HG03159 (cell line): Measurements from ENCODE around the gene SRSF7.
"Not testable (repeated sequence)": the region's sequence is repeated elsewhere in the genome, so short reads cannot be mapped to it uniquely, and the experiment has no call there.

ENCODE experiments used
- ATAC-seq: cut with Tn5 transposase; IDR thresholded peaks from one replicate; pipeline ENCODE4 v1.9.1; 2021; ENCODE audit warnings: mild to moderate bottlenecking, moderate library complexity; ENCODE audit not compliant: unreplicated experiment

The SRSF7 gene

GRCh38 chr2:38703336-38703735 lies 47.8 kb downstream of the SRSF7 start:
- ATAC-seq: not testable (repeated sequence)

DNA sequence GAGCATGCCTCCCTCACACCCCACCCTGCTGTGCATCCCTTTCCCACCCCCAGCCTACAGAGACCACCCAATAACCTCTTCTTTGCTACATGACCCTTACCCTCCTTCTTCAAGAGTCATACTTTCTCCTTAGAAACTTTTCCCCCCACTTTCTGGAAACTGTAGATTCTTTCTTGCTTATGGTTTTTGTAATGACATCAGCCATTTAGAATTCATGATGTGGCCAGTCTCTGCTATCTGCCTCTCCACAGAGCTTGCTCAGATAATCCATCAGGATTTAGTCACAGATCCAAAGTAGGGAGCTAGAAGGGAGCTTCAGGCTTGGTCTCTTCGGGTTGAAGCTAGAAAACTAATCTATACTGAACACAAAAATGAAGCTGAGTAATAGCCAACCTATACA lies 48.7 kb downstream of the SRSF7 start:
- no peak for ATAC-seq

- ATAC-seq: no peak
These were observed 49.6 kb downstream of the SRSF7 start for GRCh38 chr2:38701542-38701941.

GRCh38 chr2:38700881-38701458 lies 50.2 kb downstream of the SRSF7 start:
- no peak for ATAC-seq

- ATAC-seq: no peak
These were observed 50.9 kb downstream of the SRSF7 start for GRCh38 chr2:38700113-38700785.

- no peak for ATAC-seq
These were observed 52.6 kb downstream of the SRSF7 start for GRCh38 chr2:38698467-38699003.

DNA sequence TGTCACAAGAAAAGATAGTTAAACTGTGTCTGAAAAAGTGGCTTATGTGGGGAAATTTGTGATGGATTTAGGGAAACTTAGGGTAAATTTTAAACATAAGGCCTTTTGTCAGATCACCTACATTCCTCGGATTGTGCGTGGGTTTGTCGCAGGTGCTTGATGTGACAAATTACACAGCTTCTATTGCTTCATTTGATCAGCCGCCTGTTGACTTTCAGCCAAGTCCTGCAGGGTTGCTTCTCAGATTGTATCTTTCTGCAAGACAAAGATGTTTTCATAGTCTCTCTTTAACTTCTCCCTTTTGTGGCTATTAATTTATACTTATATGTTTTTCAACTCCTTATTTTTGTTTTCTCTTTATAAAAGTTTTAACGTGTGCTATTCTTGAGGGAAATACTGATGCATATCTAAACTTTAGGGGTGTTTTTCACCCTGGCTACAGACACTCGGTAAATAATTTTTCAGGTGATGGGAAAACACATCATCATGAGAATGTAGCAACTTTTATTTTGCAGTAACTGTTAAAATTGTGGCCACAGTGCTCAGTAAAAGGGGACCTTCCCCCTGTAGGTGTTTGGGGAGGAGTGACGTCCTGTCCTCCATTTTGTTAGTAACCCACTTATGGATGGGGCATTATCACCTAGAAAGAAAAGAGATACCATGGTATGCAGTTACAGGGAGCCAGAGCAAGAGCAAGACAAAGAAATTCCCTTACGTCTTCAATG lies 53.9 kb downstream of the SRSF7 start:
- no peak for ATAC-seq
